Fibroblast of lung (primary cell): ENCODE results near the gene SPTBN1. TPM values are rescaled to one million over a fixed set of nuclear protein-coding genes. Genes with fewer than 3 reads are reported as not detected.
A peak's percentile ranks its signal among the peaks of the same experiment; 100 is the strongest.

Experiments used
- DNase-seq, 2 donors: peaks; one replicate each; pipeline versions ENCODE4 v3.0.0 to v3.0.0-alpha.2; 2010; ENCODE audit warnings: low read depth in 2 of 2
- H2AFZ ChIP-seq: 2 replicates; pipeline ENCODE4 v1.5.1; 2012; ENCODE audit warnings: low read length, control low read depth, inconsistent platforms
- H3K27ac ChIP-seq: 2 replicates; pipeline ENCODE4 v1.5.1; 2011; ENCODE audit warnings: low read length, control low read depth; ENCODE audit not compliant: insufficient read depth
- H3K27me3 ChIP-seq: 2 replicates; pipeline ENCODE4 v1.5.1; 2011; ENCODE audit warnings: mild to moderate bottlenecking, low read length; ENCODE audit not compliant: control insufficient read depth, insufficient read depth
- H3K36me3 ChIP-seq: 2 replicates; pipeline ENCODE4 v1.5.1; 2011; ENCODE audit warnings: low read length; ENCODE audit not compliant: control insufficient read depth, insufficient read depth
- H3K4me1 ChIP-seq: 2 replicates; pipeline ENCODE4 v1.5.1; 2011; ENCODE audit warnings: low read length; ENCODE audit not compliant: control insufficient read depth, insufficient read depth; ENCODE audit errors: extremely low read depth
- H3K4me2 ChIP-seq: 2 replicates; pipeline ENCODE4 v1.5.1; 2011; ENCODE audit warnings: low read length, control low read depth; ENCODE audit not compliant: insufficient read depth; ENCODE audit errors: extremely low read depth
- H3K4me3 ChIP-seq, 4 experiments: fragments of 200-600 bp in 1 of 4; sonication (generic) in 1 of 4; replicated peaks in 1 of 4; 2 replicates each; pipeline ENCODE4 v1.5.1; 2011 to 2016; ENCODE audit warnings: low read length in 4 of 4, low read depth in 3 of 4, mild to moderate bottlenecking in 3 of 4, control low read depth in 2 of 4, inconsistent platforms in 1 of 4, mixed read lengths in 1 of 4; ENCODE audit not compliant: insufficient read depth in 1 of 4; ENCODE audit errors: control extremely low read depth in 1 of 4
- H3K79me2 ChIP-seq: 2 replicates; pipeline ENCODE4 v1.5.1; 2012; ENCODE audit warnings: mild to moderate bottlenecking, low read length, inconsistent platforms; ENCODE audit not compliant: control insufficient read depth, insufficient read depth
- H3K9ac ChIP-seq: 2 replicates; pipeline ENCODE4 v1.5.1; 2011; ENCODE audit warnings: mild to moderate bottlenecking, low read length, control low read depth; ENCODE audit not compliant: insufficient read depth
- H3K9me3 ChIP-seq: 2 replicates; pipeline ENCODE4 v1.5.1; 2012; ENCODE audit warnings: low read depth, low read length; ENCODE audit not compliant: control insufficient read depth, insufficient read depth
- H4K20me1 ChIP-seq: 2 replicates; pipeline ENCODE4 v1.5.1; 2011; ENCODE audit warnings: low read length; ENCODE audit not compliant: control insufficient read depth, insufficient read depth; ENCODE audit errors: extremely low read depth
- EZH2 ChIP-seq: IDR thresholded peaks from 2 replicates; pipeline ENCODE4 v1.5.1; 2012; ENCODE audit warnings: low read length, control low read depth, mild to moderate bottlenecking; ENCODE audit errors: missing control alignments
- polyA plus RNA-seq, 2 donors: library from polyadenylated mRNA; depleted of rRNA in 1 of 2; stranded (reverse) in 1 of 2; unstranded in 1 of 2; fragments of >200 nt; gene quantifications; 2 replicates each; pipeline ENCODE4 v1.2.1, GENCODE V29; 2011 to 2012; ENCODE audit warnings: missing spikeins in 1 of 2
- total RNA-seq: library from RNA; depleted of rRNA; stranded (reverse); fragments of >200 nt; gene quantifications from 2 replicates; pipeline ENCODE4 v1.2.1, GENCODE V29; 2014
- TF ChIP-seq, protein P1 (sequence below), 2 donors: IDR thresholded peaks in 1 of 2; conservative IDR thresholded peaks in 1 of 2; 1 replicate in 1 of 2; 2 replicates in 1 of 2; pipeline ENCODE4 v1.5.1; 2011 to 2012; ENCODE audit warnings: low read length in 2 of 2, control low read depth in 1 of 2, inconsistent platforms in 1 of 2, low read depth in 1 of 2, mild to moderate bottlenecking in 1 of 2

SPTBN1 gene
- total and polyA plus RNA-seq, 2 donors (not counting 1 experiment from before 2014, with no cell fraction given): 123 to 325 TPM

DNA sequence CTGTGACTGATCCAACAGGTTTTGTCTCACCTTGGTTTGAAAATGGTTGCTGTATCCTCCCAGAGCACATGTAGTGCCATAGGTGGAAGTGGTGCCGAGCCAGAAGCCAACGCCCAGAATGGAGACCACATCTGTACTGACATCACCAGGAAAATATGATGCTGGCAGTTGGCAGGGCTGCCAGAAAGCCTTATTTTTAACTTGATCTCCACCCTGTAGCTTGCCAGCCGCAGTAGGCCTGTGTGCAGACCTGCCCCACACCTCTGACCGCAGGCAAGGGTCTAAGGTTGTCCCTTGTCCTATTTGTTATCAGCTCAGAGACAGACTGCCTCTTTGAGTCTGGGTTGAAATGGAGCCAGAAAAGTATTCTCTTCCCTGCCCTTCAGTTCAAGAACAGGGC is 143.8 kb downstream of the SPTBN1 start:
- Histone ChIP-seq H3K4me2 (no peak overlapping the region), H3K9ac (no peak overlapping the region), H3K27me3 (no peaks in the 10 kb centered on the region), H3K4me1 (peaks cover 17% of the 10 kb centered on the region), H3K9me3 (no peaks in the 10 kb centered on the region), H3K79me2 (peaks cover 86% of the 10 kb centered on the region), H3K4me3 (no peak overlapping the region), H3K27ac (no peak overlapping the region), H2AFZ (no peak overlapping the region), H3K36me3 (peaks cover 3% of the 10 kb centered on the region), H4K20me1 (peaks cover 5% of the 10 kb centered on the region)
- TF ChIP-seq, protein P1, sequence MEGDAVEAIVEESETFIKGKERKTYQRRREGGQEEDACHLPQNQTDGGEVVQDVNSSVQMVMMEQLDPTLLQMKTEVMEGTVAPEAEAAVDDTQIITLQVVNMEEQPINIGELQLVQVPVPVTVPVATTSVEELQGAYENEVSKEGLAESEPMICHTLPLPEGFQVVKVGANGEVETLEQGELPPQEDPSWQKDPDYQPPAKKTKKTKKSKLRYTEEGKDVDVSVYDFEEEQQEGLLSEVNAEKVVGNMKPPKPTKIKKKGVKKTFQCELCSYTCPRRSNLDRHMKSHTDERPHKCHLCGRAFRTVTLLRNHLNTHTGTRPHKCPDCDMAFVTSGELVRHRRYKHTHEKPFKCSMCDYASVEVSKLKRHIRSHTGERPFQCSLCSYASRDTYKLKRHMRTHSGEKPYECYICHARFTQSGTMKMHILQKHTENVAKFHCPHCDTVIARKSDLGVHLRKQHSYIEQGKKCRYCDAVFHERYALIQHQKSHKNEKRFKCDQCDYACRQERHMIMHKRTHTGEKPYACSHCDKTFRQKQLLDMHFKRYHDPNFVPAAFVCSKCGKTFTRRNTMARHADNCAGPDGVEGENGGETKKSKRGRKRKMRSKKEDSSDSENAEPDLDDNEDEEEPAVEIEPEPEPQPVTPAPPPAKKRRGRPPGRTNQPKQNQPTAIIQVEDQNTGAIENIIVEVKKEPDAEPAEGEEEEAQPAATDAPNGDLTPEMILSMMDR (conservative IDR thresholded peaks at IDR 0.05 in 1 of 2, IDR thresholded peaks at IDR 0.05 in 1 of 2; ENCODE audit: low read depth in 1 of 2, low read length in 2 of 2): no peak
- no peak for TF ChIP-seq EZH2
- DNase-seq: peak; percentile 31 to 43

DNA sequence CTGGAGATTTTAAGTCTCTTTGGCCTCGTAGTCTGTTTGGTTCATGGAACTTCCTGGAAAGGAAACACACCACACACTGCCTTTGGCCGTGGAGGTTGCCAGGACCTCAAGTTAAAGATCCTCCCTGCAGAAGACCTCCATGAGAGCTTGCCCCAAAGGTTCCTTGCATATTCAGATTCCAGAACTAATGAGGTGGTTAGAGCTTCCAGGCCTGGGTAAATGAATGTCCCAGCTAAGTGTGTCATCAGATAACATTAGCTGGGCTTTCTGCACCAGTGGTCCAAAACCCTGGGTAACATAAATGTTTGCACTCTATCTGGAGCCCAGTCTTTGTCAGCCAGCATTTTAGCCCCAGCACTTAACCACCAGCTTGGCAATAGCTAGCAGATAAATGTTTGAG is 145.2 kb downstream of the SPTBN1 start:
- no peak overlapping the region for H2AFZ ChIP-seq
- no peak overlapping the region for H3K4me2 ChIP-seq
- H3K9ac ChIP-seq: no peak overlapping the region
- H3K36me3 ChIP-seq: peaks cover 2% of the 10 kb centered on the region
- no peak overlapping the region for H3K27ac ChIP-seq
- peaks cover 14% of the 10 kb centered on the region for H3K4me1 ChIP-seq
- H4K20me1 ChIP-seq: peaks cover 11% of the 10 kb centered on the region
- DNase-seq: peak in 1 of 2 donors; percentile 90
- no peaks in the 10 kb centered on the region for H3K9me3 ChIP-seq
- no peak overlapping the region for H3K4me3 ChIP-seq
- H3K27me3 ChIP-seq: no peaks in the 10 kb centered on the region
- H3K79me2 ChIP-seq: peaks cover 88% of the 10 kb centered on the region
- TF ChIP-seq, protein P1 (conservative IDR thresholded peaks at IDR 0.05 in 1 of 2, IDR thresholded peaks at IDR 0.05 in 1 of 2; ENCODE audit: low read depth in 1 of 2, low read length in 2 of 2): no peak
- TF ChIP-seq EZH2: no peak

DNA sequence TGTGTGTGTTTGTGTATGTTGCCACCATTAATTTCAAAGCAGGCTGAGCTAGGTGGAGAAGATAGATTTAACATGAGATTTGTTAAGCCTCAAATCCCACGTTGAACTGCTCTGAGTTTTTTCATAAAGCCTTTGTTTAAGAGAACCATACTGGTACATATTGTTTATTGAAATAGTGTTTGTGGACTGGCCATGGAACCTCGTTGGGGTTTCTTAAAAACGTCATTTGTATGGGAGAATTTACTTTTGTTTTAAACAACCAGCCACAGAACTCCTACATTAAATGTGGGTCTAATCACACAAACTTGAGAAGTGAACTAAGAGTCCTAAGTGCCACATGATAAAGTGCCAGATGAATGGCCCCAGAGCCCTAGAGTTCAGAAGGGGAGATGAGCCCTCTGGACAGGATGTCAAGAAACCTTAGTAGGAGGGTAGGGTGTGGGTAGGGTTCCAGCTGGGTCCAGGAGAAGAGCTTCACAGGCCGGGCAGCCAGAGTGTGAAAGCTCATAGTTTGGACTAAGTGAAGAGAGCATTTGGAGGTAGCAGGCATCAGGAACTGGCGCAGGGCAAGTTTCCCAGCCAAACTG is 146.7 kb downstream of the SPTBN1 start:
- H3K36me3 ChIP-seq: peaks cover 2% of the 10 kb centered on the region
- no peak overlapping the region for H3K9ac ChIP-seq
- peaks cover 8% of the 10 kb centered on the region for H4K20me1 ChIP-seq
- H3K9me3 ChIP-seq: no peaks in the 10 kb centered on the region
- H3K27me3 ChIP-seq: no peaks in the 10 kb centered on the region
- no peak overlapping the region for H3K4me2 ChIP-seq
- H2AFZ ChIP-seq: no peak overlapping the region
- H3K27ac ChIP-seq: no peak overlapping the region
- DNase-seq: peak in 1 of 2 donors; percentile 76
- peaks cover 89% of the 10 kb centered on the region for H3K79me2 ChIP-seq
- peaks cover 9% of the 10 kb centered on the region for H3K4me1 ChIP-seq
- H3K4me3 ChIP-seq: no peak overlapping the region
- TF ChIP-seq, protein P1 (conservative IDR thresholded peaks at IDR 0.05 in 1 of 2, IDR thresholded peaks at IDR 0.05 in 1 of 2; ENCODE audit: low read depth in 1 of 2, low read length in 2 of 2): no peak
- no peak for TF ChIP-seq EZH2
